MM.1S (cell line): ENCODE results near the gene MDFI.

Experiments used
- DNase-seq: peaks from one replicate; pipeline ENCODE4 v3.0.0-alpha.2; 2015
- H2AFZ ChIP-seq: fragments of 300-600 bp; sonication (generic); 2 replicates; pipeline ENCODE4 v1.6.0; 2016; ENCODE audit warnings: antibody characterized with exemption, low read length
- H3F3A ChIP-seq: fragments of 300-600 bp; sonication (generic); 2 replicates; pipeline ENCODE4 v1.6.1; 2016; ENCODE audit warnings: mild to moderate bottlenecking, antibody characterized with exemption, low read length, moderate library complexity, mixed read lengths; ENCODE audit not compliant: insufficient read depth
- H3K27ac ChIP-seq: fragments of 300-600 bp; sonication (generic); 2 replicates; pipeline ENCODE4 v1.5.1; 2016; ENCODE audit warnings: mild to moderate bottlenecking, low read length
- H3K27me3 ChIP-seq: fragments of 300-600 bp; sonication (generic); replicated peaks from 2 replicates; pipeline ENCODE4 v1.6.0; 2016; ENCODE audit warnings: low read length; ENCODE audit not compliant: insufficient read depth
- H3K36me3 ChIP-seq: fragments of 300-600 bp; sonication (generic); replicated peaks from 2 replicates; pipeline ENCODE4 v1.6.1; 2016; ENCODE audit warnings: mild to moderate bottlenecking, low read length, mixed read lengths; ENCODE audit not compliant: insufficient read depth
- H3K4me1 ChIP-seq: fragments of 300-600 bp; sonication (generic); 2 replicates; pipeline ENCODE4 v1.6.1; 2016; ENCODE audit warnings: low read length, mixed read lengths
- H3K4me2 ChIP-seq: fragments of 300-600 bp; sonication (generic); 2 replicates; pipeline ENCODE4 v1.6.0; 2016; ENCODE audit warnings: low read depth, low read length
- H3K4me3 ChIP-seq: fragments of 300-600 bp; sonication (generic); 2 replicates; pipeline ENCODE4 v1.5.1; 2016; ENCODE audit warnings: low read length, mixed read lengths
- H3K79me2 ChIP-seq: fragments of 300-600 bp; sonication (generic); 2 replicates; pipeline ENCODE4 v1.6.1; 2016; ENCODE audit warnings: mixed run types, low read length, mixed read lengths
- H3K9ac ChIP-seq: fragments of 300-600 bp; sonication (generic); 2 replicates; pipeline ENCODE4 v1.6.1; 2016; ENCODE audit warnings: low read length, mixed read lengths
- H3K9me2 ChIP-seq: fragments of 300-600 bp; sonication (generic); replicated peaks from 2 replicates; pipeline ENCODE4 v1.6.1; 2016; ENCODE audit warnings: mild to moderate bottlenecking, low read length, mixed read lengths; ENCODE audit not compliant: insufficient read depth
- H3K9me3 ChIP-seq: fragments of 300-600 bp; sonication (generic); replicated peaks from 2 replicates; pipeline ENCODE4 v1.6.1; 2016; ENCODE audit warnings: mild to moderate bottlenecking, low read length, mixed read lengths; ENCODE audit not compliant: insufficient read depth
- H4K20me1 ChIP-seq: fragments of 300-600 bp; sonication (generic); 2 replicates; pipeline ENCODE4 v1.6.1; 2016; ENCODE audit warnings: mild to moderate bottlenecking, low read length, moderate library complexity, mixed read lengths; ENCODE audit not compliant: insufficient read depth
- EZH2 ChIP-seq: fragments of 300-600 bp; sonication (generic); optimal IDR thresholded peaks from 2 replicates; pipeline ENCODE3; 2017; ENCODE audit warnings: low read depth, mild to moderate bottlenecking, antibody characterized with exemption, low read length, mixed read lengths
- EZH2phosphoT487 ChIP-seq: fragments of 300-600 bp; sonication (generic); IDR thresholded peaks from 2 replicates; pipeline ENCODE4 v1.6.1; 2018; ENCODE audit warnings: antibody characterized with exemption, low read length
- TF ChIP-seq, protein P1 (sequence below): fragments of 300-600 bp; sonication (generic); IDR thresholded peaks from 2 replicates; pipeline ENCODE4 v1.5.1; 2016; ENCODE audit warnings: antibody characterized with exemption, low read length, mixed read lengths

Gene MDFI

DNA sequence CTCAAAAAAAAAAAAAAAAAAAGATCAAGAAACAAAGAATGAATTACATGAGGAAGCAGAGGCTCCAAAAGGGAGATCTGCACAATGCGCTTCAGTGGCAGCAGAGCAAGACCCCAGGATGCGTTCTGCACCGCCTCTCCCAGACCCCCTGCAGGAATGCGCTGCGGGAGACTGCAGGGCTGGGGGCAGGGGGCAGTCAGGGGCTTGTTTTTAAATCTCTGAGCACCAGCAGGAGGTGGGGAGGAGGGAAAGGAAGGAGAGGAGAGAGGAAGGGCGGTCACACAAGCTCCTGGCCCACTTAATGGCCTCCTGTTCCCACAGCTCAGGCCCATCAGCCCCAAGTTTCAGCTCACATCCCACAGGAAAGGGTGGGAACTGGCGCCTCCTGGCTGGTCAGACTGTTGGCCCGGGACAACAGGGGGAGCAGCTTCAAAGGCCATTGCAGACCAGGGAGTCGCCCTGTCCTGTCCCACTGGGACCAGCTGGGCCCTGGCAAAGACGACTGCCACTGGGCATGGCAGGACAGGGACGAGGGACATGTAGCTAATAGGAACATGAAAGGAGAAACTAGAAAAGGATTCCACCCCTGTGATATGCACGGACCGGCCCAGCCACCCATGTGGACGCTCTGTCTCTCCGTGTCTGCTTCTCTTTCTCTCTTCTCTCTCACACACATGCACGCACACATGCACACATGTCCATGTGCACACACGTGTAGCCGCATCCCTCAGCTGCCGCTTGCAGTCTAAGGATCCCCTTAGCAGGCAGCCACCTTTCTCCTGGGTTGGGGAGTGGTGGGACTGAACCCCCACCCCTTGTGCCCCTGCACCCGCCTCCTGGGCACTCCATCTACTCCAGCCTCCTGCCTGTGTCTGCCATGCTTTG, 62.4 kb downstream of the MDFI start:
- no peaks in the 10 kb centered on the region for H3F3A ChIP-seq
- H3K4me3 ChIP-seq = no peak overlapping the region
- H4K20me1 ChIP-seq = no peaks in the 10 kb centered on the region
- no peaks in the 10 kb centered on the region for H3K9me3 ChIP-seq
- H3K9ac ChIP-seq = no peak overlapping the region
- H3K27me3 ChIP-seq = no peaks in the 10 kb centered on the region
- DNase-seq = no peak
- H3K79me2 ChIP-seq = no peaks in the 10 kb centered on the region
- no peak for TF ChIP-seq EZH2phosphoT487
- TF ChIP-seq EZH2 = no peak
- TF ChIP-seq, protein P1, sequence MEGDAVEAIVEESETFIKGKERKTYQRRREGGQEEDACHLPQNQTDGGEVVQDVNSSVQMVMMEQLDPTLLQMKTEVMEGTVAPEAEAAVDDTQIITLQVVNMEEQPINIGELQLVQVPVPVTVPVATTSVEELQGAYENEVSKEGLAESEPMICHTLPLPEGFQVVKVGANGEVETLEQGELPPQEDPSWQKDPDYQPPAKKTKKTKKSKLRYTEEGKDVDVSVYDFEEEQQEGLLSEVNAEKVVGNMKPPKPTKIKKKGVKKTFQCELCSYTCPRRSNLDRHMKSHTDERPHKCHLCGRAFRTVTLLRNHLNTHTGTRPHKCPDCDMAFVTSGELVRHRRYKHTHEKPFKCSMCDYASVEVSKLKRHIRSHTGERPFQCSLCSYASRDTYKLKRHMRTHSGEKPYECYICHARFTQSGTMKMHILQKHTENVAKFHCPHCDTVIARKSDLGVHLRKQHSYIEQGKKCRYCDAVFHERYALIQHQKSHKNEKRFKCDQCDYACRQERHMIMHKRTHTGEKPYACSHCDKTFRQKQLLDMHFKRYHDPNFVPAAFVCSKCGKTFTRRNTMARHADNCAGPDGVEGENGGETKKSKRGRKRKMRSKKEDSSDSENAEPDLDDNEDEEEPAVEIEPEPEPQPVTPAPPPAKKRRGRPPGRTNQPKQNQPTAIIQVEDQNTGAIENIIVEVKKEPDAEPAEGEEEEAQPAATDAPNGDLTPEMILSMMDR = no peak
- H3K9me2 ChIP-seq = no peaks in the 10 kb centered on the region
- H3K4me1 ChIP-seq = peaks cover 5% of the 10 kb centered on the region
- H3K4me2 ChIP-seq = no peak overlapping the region
- H3K36me3 ChIP-seq = no peaks in the 10 kb centered on the region
- H2AFZ ChIP-seq = no peak overlapping the region
- no peak overlapping the region for H3K27ac ChIP-seq

DNA sequence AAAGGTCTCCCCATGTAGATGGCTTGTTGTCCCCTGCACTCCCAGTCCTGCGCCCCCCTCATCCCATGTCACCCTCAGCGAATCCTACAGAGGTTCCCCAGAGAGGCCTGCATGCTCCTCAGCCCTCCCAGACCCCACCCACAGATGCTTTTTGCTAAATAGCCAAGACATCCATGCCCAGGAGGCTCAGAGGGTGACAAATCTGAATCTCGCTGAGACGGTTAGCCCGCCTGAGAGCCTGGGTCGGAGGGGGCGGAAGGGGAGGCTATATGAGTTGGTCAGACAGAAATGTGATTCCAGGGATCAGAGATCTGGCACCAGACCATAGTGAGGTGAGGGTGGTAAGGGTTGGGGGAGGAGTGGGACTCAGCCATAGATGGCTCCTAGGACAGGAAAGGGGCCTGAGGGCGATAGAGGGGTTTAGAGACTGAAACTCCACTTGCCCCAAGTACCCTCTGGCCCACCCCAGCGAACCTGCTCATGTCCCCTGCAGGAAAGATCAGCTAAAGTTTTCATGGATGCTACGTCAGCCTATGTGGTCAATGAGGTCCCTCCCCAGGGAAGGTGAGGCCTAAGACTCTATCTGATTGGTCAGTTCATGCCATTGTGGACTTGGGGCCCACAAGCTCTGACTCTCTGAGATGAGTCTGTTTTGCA, 63.9 kb downstream of the MDFI start:
- peaks cover 12% of the 10 kb centered on the region for H3K4me1 ChIP-seq
- H3K4me2 ChIP-seq = no peak overlapping the region

DNA sequence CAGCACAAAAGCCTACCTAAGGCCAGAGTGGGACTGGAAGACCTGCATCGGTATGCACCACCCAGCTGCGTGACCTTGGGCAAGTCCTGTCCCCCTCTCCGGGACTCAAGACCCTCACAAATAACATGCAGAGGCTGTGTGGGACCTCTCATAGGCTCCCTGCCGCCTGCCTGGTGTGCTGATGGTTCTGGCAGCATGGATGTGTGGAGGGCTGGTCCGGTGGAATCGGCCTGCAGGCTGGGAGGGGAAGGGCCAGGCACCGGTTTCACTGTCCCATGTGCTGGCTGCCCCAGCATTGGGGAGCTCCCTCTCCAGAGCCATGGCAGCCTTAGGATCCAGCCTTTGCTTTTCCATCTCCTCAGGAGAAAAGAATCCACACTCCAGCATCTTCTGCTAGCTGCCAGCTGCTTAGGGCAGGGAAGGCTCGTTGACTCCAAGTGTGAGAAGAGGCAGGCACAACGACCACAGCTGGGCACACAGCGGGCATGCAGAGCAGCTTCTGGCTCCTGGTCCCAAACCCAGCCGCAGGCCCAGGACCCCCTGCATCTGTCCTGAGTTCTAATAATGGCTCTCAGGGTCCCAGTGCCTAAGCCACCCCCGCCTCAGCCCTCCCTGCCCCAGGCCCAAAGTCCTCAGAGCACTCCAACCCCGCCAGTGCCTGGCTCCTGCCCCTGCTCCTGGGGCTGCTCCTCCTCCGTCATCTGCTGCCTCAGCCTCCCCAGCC, 64.7 kb downstream of the MDFI start:
- no peak for DNase-seq
- Histone ChIP-seq H3F3A (no peaks in the 10 kb centered on the region), H3K4me2 (no peak overlapping the region), H3K27ac (no peak overlapping the region), H3K36me3 (no peaks in the 10 kb centered on the region), H3K79me2 (no peaks in the 10 kb centered on the region), H3K9me3 (no peaks in the 10 kb centered on the region), H3K4me3 (no peak overlapping the region), H4K20me1 (no peaks in the 10 kb centered on the region), H3K9ac (no peak overlapping the region), H3K4me1 (peaks cover 12% of the 10 kb centered on the region), H3K27me3 (no peaks in the 10 kb centered on the region), H2AFZ (no peak overlapping the region), H3K9me2 (no peaks in the 10 kb centered on the region)
- TF ChIP-seq, protein P1 = no peak
- TF ChIP-seq EZH2phosphoT487 = no peak
- TF ChIP-seq EZH2 = no peak

More for the DNA sequence above, 63.9 kb downstream of the MDFI start:
- H2AFZ ChIP-seq = no peak overlapping the region
- H3K9ac ChIP-seq = no peak overlapping the region
- H3K36me3 ChIP-seq = no peaks in the 10 kb centered on the region
- no peak overlapping the region for H3K4me3 ChIP-seq
- no peak for DNase-seq
- H3K9me3 ChIP-seq = no peaks in the 10 kb centered on the region
- no peaks in the 10 kb centered on the region for H3K27me3 ChIP-seq
- H4K20me1 ChIP-seq = no peaks in the 10 kb centered on the region
- H3K27ac ChIP-seq = no peak overlapping the region
- no peaks in the 10 kb centered on the region for H3K79me2 ChIP-seq
- H3K9me2 ChIP-seq = no peaks in the 10 kb centered on the region
- TF ChIP-seq EZH2phosphoT487 (no peak), EZH2 (no peak)
- no peaks in the 10 kb centered on the region for H3F3A ChIP-seq
